GM21390 (cell line): ENCODE measurements around the gene ZNF492.
"Not testable (repeated sequence)": the region's sequence is repeated elsewhere in the genome, so short reads cannot be mapped to it uniquely, and the experiment has no call there.

ENCODE experiments used
- ATAC-seq: cut with Tn5 transposase; IDR thresholded peaks from one replicate; pipeline ENCODE4 v1.9.1; 2021; ENCODE audit not compliant: unreplicated experiment

Gene ZNF492

GRCh38 chr19:22633706-22634449 is at the start of gene ZNF492:
ZNF492 (plus strand) TSS chr19:22634324; CDS start chr19:22653400, 19,076 bp downstream.
- ATAC-seq, result not testable (repeated sequence)

GRCh38 chr19:22595422-22595821 is 38.7 kb upstream of the ZNF492 start:
- no peak for ATAC-seq

- ATAC-seq, result no peak
Observed at GRCh38 chr19:22595918-22596341, 38.2 kb upstream of the ZNF492 start.

- no peak for ATAC-seq
Observed at GRCh38 chr19:22600690-22601648, 33.2 kb upstream of the ZNF492 start.

GRCh38 chr19:22601906-22602630 is 32.1 kb upstream of the ZNF492 start:
- ATAC-seq, result no peak

GRCh38 chr19:22602631-22603272 is 31.4 kb upstream of the ZNF492 start:
- no peak for ATAC-seq

GRCh38 chr19:22603518-22604440 is 30.3 kb upstream of the ZNF492 start:
- no peak for ATAC-seq

GRCh38 chr19:22604571-22605274 is 29.4 kb upstream of the ZNF492 start:
- ATAC-seq, result no peak

- ATAC-seq, result no peak
Observed at GRCh38 chr19:22605275-22606211, 28.6 kb upstream of the ZNF492 start.

- ATAC-seq, result no peak
Observed at GRCh38 chr19:22606212-22606553, 27.9 kb upstream of the ZNF492 start.

- no peak for ATAC-seq
Observed at GRCh38 chr19:22606954-22607652, 27.0 kb upstream of the ZNF492 start.

GRCh38 chr19:22607653-22608430 is 26.3 kb upstream of the ZNF492 start:
- ATAC-seq, result no peak

- no peak for ATAC-seq
Observed at GRCh38 chr19:22608441-22608840, 25.7 kb upstream of the ZNF492 start.

- ATAC-seq, result no peak
Observed at GRCh38 chr19:22609630-22610029, 24.5 kb upstream of the ZNF492 start.

GRCh38 chr19:22610121-22610520 is 24.0 kb upstream of the ZNF492 start:
- no peak for ATAC-seq

- no peak for ATAC-seq
Observed at GRCh38 chr19:22612316-22612715, 21.8 kb upstream of the ZNF492 start.

GRCh38 chr19:22616659-22617058 is 17.5 kb upstream of the ZNF492 start:
- ATAC-seq, result no peak
